Measurements from ENCODE around the gene MTHFS.
"Not testable (repeated sequence)": the region's sequence is repeated elsewhere in the genome, so short reads cannot be mapped to it uniquely, and the experiment has no call there.

MTHFS gene

DNA sequence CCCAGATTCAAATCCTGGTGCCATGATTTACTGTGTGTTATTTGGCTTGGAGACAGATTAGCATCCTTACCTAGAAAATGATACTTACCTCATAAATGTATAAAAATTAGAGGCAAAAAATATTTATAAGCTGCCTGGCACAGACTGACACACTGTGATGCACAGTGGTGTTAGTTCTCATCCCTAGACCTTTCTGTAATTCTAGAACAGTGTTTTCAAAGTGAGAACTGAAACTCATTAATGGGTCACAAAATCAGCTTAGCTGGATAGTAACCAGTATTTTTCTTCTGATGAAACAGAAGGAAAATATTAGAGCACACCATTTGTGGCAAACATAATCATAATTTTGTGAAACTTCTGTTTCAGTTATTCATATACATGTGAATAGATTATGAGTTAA is 17.9 kb upstream of the MTHFS start:
- no peak for TF ChIP-seq EZH2phosphoT487 (conservative IDR thresholded peaks at IDR 0.05; ENCODE audit: low read length)
- TF ChIP-seq, protein P1, sequence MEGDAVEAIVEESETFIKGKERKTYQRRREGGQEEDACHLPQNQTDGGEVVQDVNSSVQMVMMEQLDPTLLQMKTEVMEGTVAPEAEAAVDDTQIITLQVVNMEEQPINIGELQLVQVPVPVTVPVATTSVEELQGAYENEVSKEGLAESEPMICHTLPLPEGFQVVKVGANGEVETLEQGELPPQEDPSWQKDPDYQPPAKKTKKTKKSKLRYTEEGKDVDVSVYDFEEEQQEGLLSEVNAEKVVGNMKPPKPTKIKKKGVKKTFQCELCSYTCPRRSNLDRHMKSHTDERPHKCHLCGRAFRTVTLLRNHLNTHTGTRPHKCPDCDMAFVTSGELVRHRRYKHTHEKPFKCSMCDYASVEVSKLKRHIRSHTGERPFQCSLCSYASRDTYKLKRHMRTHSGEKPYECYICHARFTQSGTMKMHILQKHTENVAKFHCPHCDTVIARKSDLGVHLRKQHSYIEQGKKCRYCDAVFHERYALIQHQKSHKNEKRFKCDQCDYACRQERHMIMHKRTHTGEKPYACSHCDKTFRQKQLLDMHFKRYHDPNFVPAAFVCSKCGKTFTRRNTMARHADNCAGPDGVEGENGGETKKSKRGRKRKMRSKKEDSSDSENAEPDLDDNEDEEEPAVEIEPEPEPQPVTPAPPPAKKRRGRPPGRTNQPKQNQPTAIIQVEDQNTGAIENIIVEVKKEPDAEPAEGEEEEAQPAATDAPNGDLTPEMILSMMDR (IDR thresholded peaks at IDR 0.05; ENCODE audit: insufficient read depth, low read length, poor library complexity, severe bottlenecking): no peak
- no peak overlapping the region for H3K4me3 ChIP-seq (ENCODE audit: insufficient read depth, low read length, poor library complexity, severe bottlenecking)
- H3F3A ChIP-seq (ENCODE audit: insufficient read depth): peaks cover 13% of the 10 kb centered on the region
- H3K9ac ChIP-seq (ENCODE audit: low read length): no peak overlapping the region
- no peak overlapping the region for H3K27ac ChIP-seq (ENCODE audit: low read depth, low read length)
- no peak overlapping the region for H3K4me2 ChIP-seq (ENCODE audit: low read depth, low read length, poor library complexity, severe bottlenecking)
- no peaks in the 10 kb centered on the region for H4K20me1 ChIP-seq (ENCODE audit: low read depth, low read length)
- no peaks in the 10 kb centered on the region for H3K27me3 ChIP-seq (ENCODE audit: low read length)
- H2AFZ ChIP-seq (ENCODE audit: low read depth, low read length, severe bottlenecking): no peak overlapping the region
- H3K9me3 ChIP-seq (ENCODE audit: insufficient read depth, low read length): peaks cover 50% of the 10 kb centered on the region; the same call in 1 of the 2 replicates
- H3K9me2 ChIP-seq (replicated peaks; ENCODE audit: insufficient read depth, low read length): no peaks in the 10 kb centered on the region
- H3K79me2 ChIP-seq (ENCODE audit: insufficient read depth, low read length): peaks cover 8% of the 10 kb centered on the region
- peaks cover 72% of the 10 kb centered on the region for H3K36me3 ChIP-seq (ENCODE audit: low read length)

DNA sequence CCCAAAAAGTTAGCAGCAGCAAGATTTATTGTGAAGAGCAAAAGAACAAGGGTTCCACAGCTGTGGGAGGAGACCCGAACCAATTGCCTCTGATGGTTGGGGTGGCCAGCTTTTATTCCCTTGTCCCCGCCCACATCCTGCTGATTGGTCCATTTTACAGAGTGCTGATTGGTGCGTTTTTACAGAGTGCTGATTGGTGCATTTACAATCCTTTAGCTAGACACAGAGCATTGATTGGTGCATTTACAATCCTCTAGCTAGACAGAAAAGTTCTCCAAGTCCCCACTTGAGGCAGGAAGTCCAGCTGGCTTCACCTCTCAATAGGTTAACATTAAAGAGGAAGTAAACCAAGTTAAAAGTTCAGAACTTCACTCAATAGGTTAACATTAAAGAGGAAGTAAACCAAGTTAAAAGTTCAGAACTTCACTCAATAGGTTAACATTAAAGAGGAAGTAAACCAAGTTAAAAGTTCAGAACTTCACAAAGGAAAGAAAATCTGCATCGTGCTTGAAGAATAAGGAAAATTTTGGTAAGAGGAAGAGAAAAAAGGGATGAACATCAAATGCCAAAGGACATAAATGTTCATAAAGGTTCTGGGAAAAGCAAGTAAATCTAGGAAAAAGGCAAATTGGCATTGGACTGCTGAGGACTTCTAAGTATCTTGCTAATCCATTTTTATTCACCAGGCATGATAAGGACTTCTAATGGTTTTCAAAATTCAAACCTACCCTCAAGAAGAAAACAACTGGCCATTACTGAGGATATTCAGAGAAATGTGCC is 12.9 kb upstream of the MTHFS start:
- H4K20me1 ChIP-seq (ENCODE audit: low read depth, low read length); H2AFZ ChIP-seq (ENCODE audit: low read depth, low read length, severe bottlenecking); H3K9ac ChIP-seq (ENCODE audit: low read length); H3K27me3 ChIP-seq (ENCODE audit: low read length); H3K4me3 ChIP-seq (ENCODE audit: insufficient read depth, low read length, poor library complexity, severe bottlenecking); H3K9me2 ChIP-seq (replicated peaks; ENCODE audit: insufficient read depth, low read length); H3K79me2 ChIP-seq (ENCODE audit: insufficient read depth, low read length): not testable (repeated sequence)
- H3K4me2 ChIP-seq (ENCODE audit: low read depth, low read length, poor library complexity, severe bottlenecking): peak overlapping the region; percentile 14
- H3F3A ChIP-seq (ENCODE audit: insufficient read depth): peaks cover 13% of the 10 kb centered on the region; the same call in 1 of the 2 replicates
- H3K9me3 ChIP-seq (ENCODE audit: insufficient read depth, low read length): peaks cover 20% of the 10 kb centered on the region; the same call in 1 of the 2 replicates
- peak overlapping the region; percentile 13 for H3K27ac ChIP-seq (ENCODE audit: low read depth, low read length)
- H3K36me3 ChIP-seq (ENCODE audit: low read length): peaks cover 37% of the 10 kb centered on the region

DNA sequence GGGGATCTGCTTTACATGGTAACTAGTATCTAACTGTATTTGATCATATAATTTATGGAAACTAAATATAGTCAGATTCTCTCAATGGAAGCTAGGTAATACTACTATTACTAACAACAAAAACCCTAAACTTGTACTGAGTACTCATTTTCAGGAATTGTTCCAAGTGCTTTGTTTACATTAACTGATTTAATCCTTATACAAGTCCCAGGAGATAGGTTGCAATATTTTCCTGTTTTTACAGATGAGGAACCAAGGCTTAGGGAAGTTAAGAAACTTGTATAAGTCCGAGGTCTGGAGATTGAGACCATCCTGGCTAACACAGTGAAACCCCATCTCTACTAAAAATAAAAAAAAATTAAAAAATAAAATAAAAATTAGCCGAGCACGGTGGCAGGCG is 7.5 kb upstream of the MTHFS start:
- Histone ChIP-seq H3K9me2 (replicated peaks; ENCODE audit: insufficient read depth, low read length) (no peaks in the 10 kb centered on the region), H3K9me3 (ENCODE audit: insufficient read depth, low read length) (no peaks in the 10 kb centered on the region; the same call in 1 of the 2 replicates), H3F3A (ENCODE audit: insufficient read depth) (peaks cover 17% of the 10 kb centered on the region; the same call in 1 of the 2 replicates), H3K79me2 (ENCODE audit: insufficient read depth, low read length) (no peaks in the 10 kb centered on the region; the same call in 1 of the 2 replicates), H3K36me3 (ENCODE audit: low read length) (no peaks in the 10 kb centered on the region), H3K4me3 (ENCODE audit: insufficient read depth, low read length, poor library complexity, severe bottlenecking) (no peak overlapping the region), H3K9ac (ENCODE audit: low read length) (no peak overlapping the region), H4K20me1 (ENCODE audit: low read depth, low read length) (no peaks in the 10 kb centered on the region), H2AFZ (ENCODE audit: low read depth, low read length, severe bottlenecking) (no peak overlapping the region), H3K27me3 (ENCODE audit: low read length) (no peaks in the 10 kb centered on the region), H3K4me2 (ENCODE audit: low read depth, low read length, poor library complexity, severe bottlenecking) (no peak overlapping the region), H3K27ac (ENCODE audit: low read depth, low read length) (no peak overlapping the region)
- no peak for TF ChIP-seq EZH2phosphoT487 (conservative IDR thresholded peaks at IDR 0.05; ENCODE audit: low read length)
- TF ChIP-seq, protein P1 (IDR thresholded peaks at IDR 0.05; ENCODE audit: insufficient read depth, low read length, poor library complexity, severe bottlenecking): no peak

DNA sequence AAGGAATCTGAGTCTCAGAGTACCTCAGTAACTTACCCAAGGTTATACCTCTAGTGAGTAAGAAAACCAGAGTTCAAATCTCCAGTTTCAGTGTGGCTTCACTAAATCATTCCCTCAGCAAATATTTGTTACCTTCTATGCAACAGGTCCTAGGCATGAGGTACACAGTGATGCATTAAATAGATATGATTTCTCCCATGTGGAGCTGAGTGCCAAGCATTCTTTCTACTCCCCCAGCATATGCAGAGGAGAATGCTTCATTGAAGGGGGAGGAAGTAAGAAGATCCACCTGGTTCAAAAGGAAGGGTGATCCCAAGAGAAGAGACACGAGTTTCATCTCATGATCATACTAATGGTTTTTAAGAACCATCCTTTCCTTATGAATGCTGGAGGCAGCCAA is 6.8 kb upstream of the MTHFS start:
- Histone ChIP-seq H2AFZ (ENCODE audit: low read depth, low read length, severe bottlenecking) (no peak overlapping the region), H3K27ac (ENCODE audit: low read depth, low read length) (no peak overlapping the region), H3K4me2 (ENCODE audit: low read depth, low read length, poor library complexity, severe bottlenecking) (no peak overlapping the region), H3K9me3 (ENCODE audit: insufficient read depth, low read length) (no peaks in the 10 kb centered on the region), H3K9ac (ENCODE audit: low read length) (no peak overlapping the region), H3K9me2 (replicated peaks; ENCODE audit: insufficient read depth, low read length) (no peaks in the 10 kb centered on the region), H3K27me3 (ENCODE audit: low read length) (no peaks in the 10 kb centered on the region), H4K20me1 (ENCODE audit: low read depth, low read length) (no peaks in the 10 kb centered on the region), H3K36me3 (ENCODE audit: low read length) (no peaks in the 10 kb centered on the region), H3K4me3 (ENCODE audit: insufficient read depth, low read length, poor library complexity, severe bottlenecking) (no peak overlapping the region), H3K79me2 (ENCODE audit: insufficient read depth, low read length) (no peaks in the 10 kb centered on the region; the same call in 1 of the 2 replicates), H3F3A (ENCODE audit: insufficient read depth) (peaks cover 18% of the 10 kb centered on the region; the same call in 1 of the 2 replicates)
- TF ChIP-seq, protein P1 (IDR thresholded peaks at IDR 0.05; ENCODE audit: insufficient read depth, low read length, poor library complexity, severe bottlenecking): no peak
- no peak for TF ChIP-seq EZH2phosphoT487 (conservative IDR thresholded peaks at IDR 0.05; ENCODE audit: low read length)

Measured in SU-DHL-6 (cell line).